ENCODE measurements around the gene GABRD. TPM values are rescaled to one million over a fixed set of nuclear protein-coding genes. Genes with fewer than 3 reads are reported as not detected.

GABRD gene
- total RNA-seq, 1 experiment from 2014 or later: 15.6 TPM

DNA sequence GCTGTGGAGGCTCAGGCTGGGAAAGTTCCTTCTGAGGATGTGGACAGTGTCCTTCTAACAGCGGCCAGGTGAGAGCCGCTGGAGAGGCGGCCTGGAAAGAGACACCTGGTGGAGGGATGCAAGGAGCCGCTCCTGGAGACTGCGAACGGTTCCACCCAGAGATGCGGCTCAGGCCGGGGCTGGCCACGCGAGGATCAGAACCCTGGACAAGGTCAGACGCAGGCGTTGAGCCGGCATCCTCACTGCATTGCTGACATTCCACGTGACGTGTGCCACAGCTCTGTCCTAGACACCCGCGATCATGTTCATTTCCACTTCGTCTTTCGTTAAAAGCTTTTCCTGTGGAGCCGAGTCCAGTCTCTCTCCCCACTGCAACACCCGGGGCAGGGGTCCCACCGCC, 44.3 kb upstream of the GABRD start (continued):
- TF ChIP-seq POLR2AphosphoS5 (IDR thresholded peaks at IDR 0.05; ENCODE audit: low read depth, low read length) (no peak), TCF7L2 (IDR thresholded peaks at IDR 0.05; ENCODE audit: borderline replicate concordance, extremely low read depth, insufficient read depth, insufficient read length) (no peak), EZH2 (IDR thresholded peaks at IDR 0.05) (no peak)
- TF ChIP-seq, protein P1, sequence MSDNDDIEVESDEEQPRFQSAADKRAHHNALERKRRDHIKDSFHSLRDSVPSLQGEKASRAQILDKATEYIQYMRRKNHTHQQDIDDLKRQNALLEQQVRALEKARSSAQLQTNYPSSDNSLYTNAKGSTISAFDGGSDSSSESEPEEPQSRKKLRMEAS (IDR thresholded peaks at IDR 0.05): no peak

DNA sequence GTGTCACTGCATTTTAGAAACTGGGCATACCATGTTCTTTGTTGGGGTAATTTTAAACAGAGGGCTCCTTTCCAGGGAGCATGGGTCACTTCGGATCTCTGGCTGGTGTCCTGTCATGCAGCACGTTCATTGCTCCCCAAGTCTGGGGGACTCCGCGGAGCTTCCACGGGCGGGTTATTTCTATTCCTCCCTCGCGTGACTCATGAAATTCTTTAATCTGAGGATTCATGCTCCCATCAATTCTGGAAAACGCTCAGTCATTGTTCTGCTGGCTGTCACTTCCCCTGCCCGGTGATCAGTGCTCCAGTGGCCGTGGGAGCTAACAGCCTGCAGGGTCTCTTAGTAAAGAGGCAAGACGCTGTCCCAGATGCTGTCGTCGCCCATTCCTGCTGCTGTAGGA, 43.6 kb upstream of the GABRD start:
- Histone ChIP-seq H3K9ac (ENCODE audit: low read length) (no peak overlapping the region), H4K20me1 (ENCODE audit: insufficient read depth) (no peaks in the 10 kb centered on the region), H2AFZ (ENCODE audit: low read depth, low read length, poor library complexity, severe bottlenecking) (no peak overlapping the region), H3K4me2 (ENCODE audit: low read length) (no peak overlapping the region), H3K9me2 (ENCODE audit: insufficient read depth) (no peaks in the 10 kb centered on the region), H3K36me3 (ENCODE audit: control insufficient read depth in 1 of 2, insufficient read depth in 2 of 2, low read length in 2 of 2) (no peaks in the 10 kb centered on the region), H3K4me1 (ENCODE audit: control insufficient read depth in 1 of 2, insufficient read depth in 2 of 2, low read length in 2 of 2) (peaks cover 4 to 31% of the 10 kb centered on the region in 2 experiments; a peak in 3 of 4 replicates), H3K79me2 (ENCODE audit: insufficient read depth, low read length) (no peaks in the 10 kb centered on the region), H3K4me3 (replicated peaks in 1 of 2; ENCODE audit: low read depth in 1 of 2, low read length in 2 of 2) (no peak overlapping the region), H3K27ac (ENCODE audit: low read depth, low read length) (no peak overlapping the region), H3K27me3 (ENCODE audit: insufficient read depth, low read length) (no peaks in the 10 kb centered on the region), H3K9me3 (ENCODE audit: control insufficient read depth in 1 of 2, insufficient read depth in 1 of 2, low read depth in 1 of 2, low read length in 2 of 2) (no peaks in the 10 kb centered on the region; a peak in 1 of 4 replicates)
- DNase-seq (ENCODE audit: low read depth, low spot score) (no peak), ATAC-seq (no peak)
- ChIA-PET POLR2A (no interaction called here), RAD21 (ENCODE audit: low non-redundant PET in 1 of 2, low total read pairs in 2 of 2, uncharacterized antibody in 2 of 2, unreplicated experiment in 2 of 2) (no interaction called here), CTCF (no interaction called here)
- intact Hi-C loops (cut with micrococcal nuclease): no loop called here
- no TSS peak for BruUV-seq (replicated peaks)
- no peak for TF ChIP-seq JUND (IDR thresholded peaks at IDR 0.05)
- TF ChIP-seq CEBPB (IDR thresholded peaks at IDR 0.05; ENCODE audit: low read depth): no peak

DNA sequence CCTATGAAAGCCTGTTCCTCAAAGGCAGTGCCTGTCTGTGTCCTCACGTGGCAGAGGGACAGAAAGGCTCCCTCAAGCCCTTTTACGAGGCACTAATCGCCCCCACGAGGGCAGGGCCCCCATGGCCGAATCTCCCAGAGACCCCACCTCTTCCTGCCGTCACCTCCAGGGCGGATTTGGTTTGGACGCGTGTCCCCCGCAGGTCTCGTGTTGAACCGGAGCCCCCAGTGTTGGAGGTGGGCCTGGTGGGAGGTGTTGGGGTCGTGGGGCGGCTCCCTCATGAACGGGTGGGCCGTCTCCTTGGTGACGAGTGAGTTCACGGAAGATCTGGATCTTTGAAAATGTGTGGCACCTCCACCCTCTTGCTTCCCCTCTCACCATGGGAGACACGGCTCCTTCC, 43.1 kb upstream of the GABRD start:
- TF ChIP-seq JUND (IDR thresholded peaks at IDR 0.05): no peak
- TF ChIP-seq EGR1 (IDR thresholded peaks at IDR 0.05; ENCODE audit: low read depth): no peak
- CTCF ChIA-PET: interaction anchor here (1.2 kb wide), 1 partner anchor 69 kb away, joined by 3 read pairs; no protein-coding TSS in a partner anchor
- no peaks in the 10 kb centered on the region for H3K36me3 ChIP-seq (ENCODE audit: control insufficient read depth in 1 of 2, insufficient read depth in 2 of 2, low read length in 2 of 2)
- H2AFZ ChIP-seq (ENCODE audit: low read depth, low read length, poor library complexity, severe bottlenecking): no peak overlapping the region
- no peaks in the 10 kb centered on the region for H3K27me3 ChIP-seq (ENCODE audit: insufficient read depth, low read length)
- 0 out of 2 replicates have a peak overlapping the region, but pooled peaks have one; percentile 55 for H3K4me2 ChIP-seq (ENCODE audit: low read length)
- H3K4me1 ChIP-seq (ENCODE audit: control insufficient read depth in 1 of 2, insufficient read depth in 2 of 2, low read length in 2 of 2): peaks cover 4 to 31% of the 10 kb centered on the region in 2 experiments; a peak in 3 of 4 replicates
- DNase-seq (ENCODE audit: low read depth, low spot score) (no peak), ATAC-seq (no peak)
- H3K9ac ChIP-seq (ENCODE audit: low read length): no peak overlapping the region
- no peaks in the 10 kb centered on the region for H3K9me2 ChIP-seq (ENCODE audit: insufficient read depth)
- no TSS peak for BruUV-seq (replicated peaks)
- no peak overlapping the region for H3K4me3 ChIP-seq (replicated peaks in 1 of 2; ENCODE audit: low read depth in 1 of 2, low read length in 2 of 2)
- no peaks in the 10 kb centered on the region for H3K79me2 ChIP-seq (ENCODE audit: insufficient read depth, low read length)
- H3K9me3 ChIP-seq (ENCODE audit: control insufficient read depth in 1 of 2, insufficient read depth in 1 of 2, low read depth in 1 of 2, low read length in 2 of 2): no peaks in the 10 kb centered on the region; a peak in 1 of 4 replicates
- H4K20me1 ChIP-seq (ENCODE audit: insufficient read depth): no peaks in the 10 kb centered on the region
- POLR2A ChIA-PET: no interaction called here
- H3K27ac ChIP-seq (ENCODE audit: low read depth, low read length): no peak overlapping the region
- RAD21 ChIA-PET (ENCODE audit: low non-redundant PET in 1 of 2, low total read pairs in 2 of 2, uncharacterized antibody in 2 of 2, unreplicated experiment in 2 of 2): no interaction called here
- intact Hi-C loops (cut with micrococcal nuclease): no loop called here
